K562 (cell line): ENCODE results near the gene POLR2C. TPM values are rescaled to one million over a fixed set of nuclear protein-coding genes. Genes with fewer than 3 reads are reported as not detected.

ENCODE experiments used
- CBFA2T3 ChIP-seq: fragments of 450-650 bp; IDR thresholded peaks from 2 replicates; pipeline ENCODE4 v1.6.1; 2017
- MCM2 ChIP-seq: fragments of 450-650 bp; IDR thresholded peaks from 2 replicates; pipeline ENCODE4 v1.6.1; 2017; ENCODE audit warnings: low read depth, mild to moderate bottlenecking
- POLR3A ChIP-seq: IDR thresholded peaks from 2 replicates; pipeline ENCODE4 v1.6.1; 2011; ENCODE audit warnings: borderline replicate concordance, mild to moderate bottlenecking, moderate library complexity; ENCODE audit not compliant: insufficient read length, insufficient read depth; ENCODE audit errors: extremely low read depth
- RAD51 ChIP-seq: fragments of 450-650 bp; IDR thresholded peaks from 2 replicates; pipeline ENCODE4 v1.7.1; 2016; ENCODE audit warnings: low read depth, mild to moderate bottlenecking, borderline replicate concordance
- RBFOX2 ChIP-seq: fragments of 200-400 bp; formaldehyde crosslinking; IDR thresholded peaks from 2 replicates; pipeline ENCODE4 v1.6.1; 2017; ENCODE audit warnings: low read depth, mild to moderate bottlenecking, low read length, moderate library complexity
- TBL1XR1 ChIP-seq, 2 experiments: IDR thresholded peaks; 2 replicates each; pipeline ENCODE4 v1.6.1; 2012; ENCODE audit warnings: improper control_type of control experiment in 2 of 2, low read length in 2 of 2, mild to moderate bottlenecking in 1 of 2
- TEAD1 ChIP-seq, 2 experiments: fragments of 450-650 bp in 1 of 2; sonication (generic) in 1 of 2; formaldehyde crosslinking; IDR thresholded peaks; 2 replicates each; pipeline versions ENCODE4 v1.4.0 to v1.8.0; 2020 to 2022; ENCODE audit warnings: mild to moderate bottlenecking in 2 of 2, missing genetic modification reagents in 1 of 2
- ZNF512 ChIP-seq: IDR thresholded peaks from 2 replicates; pipeline ENCODE4 v1.6.1; 2016; ENCODE audit warnings: missing genetic modification characterization, missing compliant biosample characterization
- ZNF668 ChIP-seq: fragments of 250-450 bp; sonication (Bioruptor Pico); IDR thresholded peaks from 2 replicates; pipeline ENCODE4 v1.8.0; 2022; ENCODE audit warnings: mild to moderate bottlenecking, inconsistent platforms
- ZNF778 ChIP-seq: fragments of 450-650 bp; formaldehyde crosslinking; IDR thresholded peaks from 2 replicates; pipeline ENCODE4 v1.4.0; 2020; ENCODE audit warnings: mild to moderate bottlenecking, moderate library complexity
- polyA plus RNA-seq, 8 experiments: library from polyadenylated mRNA; depleted of rRNA in 4 of 8; stranded (reverse) in 5 of 8; unstranded in 3 of 8; fragments of >200 nt; fragmentation: Nextera tagmentation in 2 of 8; fragmentation: Illumina TruSeq in 1 of 8; extraction: Ambion mirVana in 2 of 8; extraction: Trizol in 1 of 8; gene quantifications; 2 replicates each; pipeline versions ENCODE4 v1.2.1 to v1.2.3, GENCODE V29; 2011 to 2014; ENCODE audit warnings: inconsistent platforms in 1 of 8, missing spikeins in 1 of 8
- total RNA-seq, 7 experiments: library from RNA; depleted of rRNA in 6 of 7; stranded (reverse); fragments of >200 nt in 6 of 7; fragmentation: Illumina TruSeq in 2 of 7; extraction: Trizol in 2 of 7; gene quantifications; 2 replicates each; pipeline versions ENCODE4 v1.2.1 to v1.2.3, GENCODE V29; 2011 to 2021; ENCODE audit warnings: low replicate concordance in 1 of 7
- TF ChIP-seq, protein P1 (sequence below), 2 experiments: fragments of 450-650 bp in 1 of 2; IDR thresholded peaks; 2 replicates each; pipeline ENCODE4 v1.6.1; 2011 to 2017; ENCODE audit warnings: low read depth in 2 of 2, antibody characterized with exemption in 1 of 2, borderline replicate concordance in 1 of 2, low read length in 1 of 2, mild to moderate bottlenecking in 1 of 2, mixed read lengths in 1 of 2; ENCODE audit not compliant: control insufficient read depth in 1 of 2
- TF ChIP-seq, protein P2 (sequence below): fragments of 250-450 bp; sonication (Bioruptor Pico); IDR thresholded peaks from 2 replicates; pipeline ENCODE4 v1.4.0; 2020; ENCODE audit warnings: mild to moderate bottlenecking, moderate library complexity
- TF ChIP-seq, protein P3 (sequence below): sonication (generic); formaldehyde crosslinking; IDR thresholded peaks from 2 replicates; pipeline ENCODE4 v1.8.1; 2023; ENCODE audit warnings: mild to moderate bottlenecking, missing genetic modification reagents
- TF ChIP-seq, protein P4 (sequence below): fragments of 450-650 bp; formaldehyde crosslinking; IDR thresholded peaks from 2 replicates; pipeline ENCODE4 v1.4.0; 2022; ENCODE audit warnings: missing genetic modification characterization

POLR2C gene
- total and polyA plus RNA-seq, 9 of the 15 experiments (the other 6 are each of a cell fraction or from before 2014, with no cell fraction given), result 70.3 to 163 (median 92.3) TPM

GRCh38 chr16:57479205-57479975 lies 16.9 kb downstream of the POLR2C start (continued):
- TF ChIP-seq, protein P1, sequence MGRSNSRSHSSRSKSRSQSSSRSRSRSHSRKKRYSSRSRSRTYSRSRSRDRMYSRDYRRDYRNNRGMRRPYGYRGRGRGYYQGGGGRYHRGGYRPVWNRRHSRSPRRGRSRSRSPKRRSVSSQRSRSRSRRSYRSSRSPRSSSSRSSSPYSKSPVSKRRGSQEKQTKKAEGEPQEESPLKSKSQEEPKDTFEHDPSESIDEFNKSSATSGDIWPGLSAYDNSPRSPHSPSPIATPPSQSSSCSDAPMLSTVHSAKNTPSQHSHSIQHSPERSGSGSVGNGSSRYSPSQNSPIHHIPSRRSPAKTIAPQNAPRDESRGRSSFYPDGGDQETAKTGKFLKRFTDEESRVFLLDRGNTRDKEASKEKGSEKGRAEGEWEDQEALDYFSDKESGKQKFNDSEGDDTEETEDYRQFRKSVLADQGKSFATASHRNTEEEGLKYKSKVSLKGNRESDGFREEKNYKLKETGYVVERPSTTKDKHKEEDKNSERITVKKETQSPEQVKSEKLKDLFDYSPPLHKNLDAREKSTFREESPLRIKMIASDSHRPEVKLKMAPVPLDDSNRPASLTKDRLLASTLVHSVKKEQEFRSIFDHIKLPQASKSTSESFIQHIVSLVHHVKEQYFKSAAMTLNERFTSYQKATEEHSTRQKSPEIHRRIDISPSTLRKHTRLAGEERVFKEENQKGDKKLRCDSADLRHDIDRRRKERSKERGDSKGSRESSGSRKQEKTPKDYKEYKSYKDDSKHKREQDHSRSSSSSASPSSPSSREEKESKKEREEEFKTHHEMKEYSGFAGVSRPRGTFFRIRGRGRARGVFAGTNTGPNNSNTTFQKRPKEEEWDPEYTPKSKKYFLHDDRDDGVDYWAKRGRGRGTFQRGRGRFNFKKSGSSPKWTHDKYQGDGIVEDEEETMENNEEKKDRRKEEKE (IDR thresholded peaks at IDR 0.05; ENCODE audit: borderline replicate concordance in 1 of 2, control insufficient read depth in 1 of 2, low read depth in 2 of 2, low read length in 1 of 2), result no peak
- TF ChIP-seq POLR3A, result no peak
- TF ChIP-seq ZNF512 (tag), result peak; percentile 33; the same call in 1 of the 2 replicates
- TF ChIP-seq TBL1XR1 (IDR thresholded peaks at IDR 0.05; ENCODE audit: low read length in 2 of 2), result no peak
- no peak for TF ChIP-seq TEAD1 (CRISPR knock-in tag; IDR thresholded peaks at IDR 0.05)
- TF ChIP-seq ZNF668 (CRISPR knock-in tag), result no peak
- TF ChIP-seq CBFA2T3, result no peak
- no peak for TF ChIP-seq MCM2
- no peak for TF ChIP-seq ZNF778 (CRISPR knock-in tag)
- TF ChIP-seq, protein P2, sequence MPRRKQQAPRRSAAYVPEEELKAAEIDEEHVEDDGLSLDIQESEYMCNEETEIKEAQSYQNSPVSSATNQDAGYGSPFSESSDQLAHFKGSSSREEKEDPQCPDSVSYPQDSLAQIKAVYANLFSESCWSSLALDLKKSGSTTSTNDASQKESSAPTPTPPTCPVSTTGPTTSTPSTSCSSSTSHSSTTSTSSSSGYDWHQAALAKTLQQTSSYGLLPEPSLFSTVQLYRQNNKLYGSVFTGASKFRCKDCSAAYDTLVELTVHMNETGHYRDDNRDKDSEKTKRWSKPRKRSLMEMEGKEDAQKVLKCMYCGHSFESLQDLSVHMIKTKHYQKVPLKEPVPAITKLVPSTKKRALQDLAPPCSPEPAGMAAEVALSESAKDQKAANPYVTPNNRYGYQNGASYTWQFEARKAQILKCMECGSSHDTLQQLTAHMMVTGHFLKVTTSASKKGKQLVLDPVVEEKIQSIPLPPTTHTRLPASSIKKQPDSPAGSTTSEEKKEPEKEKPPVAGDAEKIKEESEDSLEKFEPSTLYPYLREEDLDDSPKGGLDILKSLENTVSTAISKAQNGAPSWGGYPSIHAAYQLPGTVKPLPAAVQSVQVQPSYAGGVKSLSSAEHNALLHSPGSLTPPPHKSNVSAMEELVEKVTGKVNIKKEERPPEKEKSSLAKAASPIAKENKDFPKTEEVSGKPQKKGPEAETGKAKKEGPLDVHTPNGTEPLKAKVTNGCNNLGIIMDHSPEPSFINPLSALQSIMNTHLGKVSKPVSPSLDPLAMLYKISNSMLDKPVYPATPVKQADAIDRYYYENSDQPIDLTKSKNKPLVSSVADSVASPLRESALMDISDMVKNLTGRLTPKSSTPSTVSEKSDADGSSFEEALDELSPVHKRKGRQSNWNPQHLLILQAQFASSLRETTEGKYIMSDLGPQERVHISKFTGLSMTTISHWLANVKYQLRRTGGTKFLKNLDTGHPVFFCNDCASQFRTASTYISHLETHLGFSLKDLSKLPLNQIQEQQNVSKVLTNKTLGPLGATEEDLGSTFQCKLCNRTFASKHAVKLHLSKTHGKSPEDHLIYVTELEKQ (CRISPR knock-in tag), result no peak
- TF ChIP-seq, protein P3, sequence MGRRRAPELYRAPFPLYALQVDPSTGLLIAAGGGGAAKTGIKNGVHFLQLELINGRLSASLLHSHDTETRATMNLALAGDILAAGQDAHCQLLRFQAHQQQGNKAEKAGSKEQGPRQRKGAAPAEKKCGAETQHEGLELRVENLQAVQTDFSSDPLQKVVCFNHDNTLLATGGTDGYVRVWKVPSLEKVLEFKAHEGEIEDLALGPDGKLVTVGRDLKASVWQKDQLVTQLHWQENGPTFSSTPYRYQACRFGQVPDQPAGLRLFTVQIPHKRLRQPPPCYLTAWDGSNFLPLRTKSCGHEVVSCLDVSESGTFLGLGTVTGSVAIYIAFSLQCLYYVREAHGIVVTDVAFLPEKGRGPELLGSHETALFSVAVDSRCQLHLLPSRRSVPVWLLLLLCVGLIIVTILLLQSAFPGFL (CRISPR knock-in tag), result no peak
- TF ChIP-seq RAD51, result no peak
- TF ChIP-seq, protein P4, sequence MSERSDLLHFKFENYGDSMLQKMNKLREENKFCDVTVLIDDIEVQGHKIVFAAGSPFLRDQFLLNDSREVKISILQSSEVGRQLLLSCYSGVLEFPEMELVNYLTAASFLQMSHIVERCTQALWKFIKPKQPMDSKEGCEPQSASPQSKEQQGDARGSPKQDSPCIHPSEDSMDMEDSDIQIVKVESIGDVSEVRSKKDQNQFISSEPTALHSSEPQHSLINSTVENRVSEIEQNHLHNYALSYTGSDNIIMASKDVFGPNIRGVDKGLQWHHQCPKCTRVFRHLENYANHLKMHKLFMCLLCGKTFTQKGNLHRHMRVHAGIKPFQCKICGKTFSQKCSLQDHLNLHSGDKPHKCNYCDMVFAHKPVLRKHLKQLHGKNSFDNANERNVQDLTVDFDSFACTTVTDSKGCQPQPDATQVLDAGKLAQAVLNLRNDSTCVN (CRISPR knock-in tag), result 0 out of 2 replicates have a peak, but pooled peaks have one; percentile 61
- peak; percentile 14; the same call in 1 of the 2 replicates for TF ChIP-seq RBFOX2
